GM10266 (cell line): Measurements from ENCODE around the gene NBAS.

Experiments used
- DNase-seq: peaks from one replicate; pipeline ENCODE4 v3.0.0; 2012; ENCODE audit errors: extremely low spot score
- TF ChIP-seq, protein P1 (sequence below): IDR thresholded peaks from 2 replicates; pipeline ENCODE4 v1.5.1; 2012; ENCODE audit warnings: mild to moderate bottlenecking, low read depth; ENCODE audit not compliant: control insufficient read depth, insufficient read depth; ENCODE audit errors: missing control alignments

Gene NBAS

DNA sequence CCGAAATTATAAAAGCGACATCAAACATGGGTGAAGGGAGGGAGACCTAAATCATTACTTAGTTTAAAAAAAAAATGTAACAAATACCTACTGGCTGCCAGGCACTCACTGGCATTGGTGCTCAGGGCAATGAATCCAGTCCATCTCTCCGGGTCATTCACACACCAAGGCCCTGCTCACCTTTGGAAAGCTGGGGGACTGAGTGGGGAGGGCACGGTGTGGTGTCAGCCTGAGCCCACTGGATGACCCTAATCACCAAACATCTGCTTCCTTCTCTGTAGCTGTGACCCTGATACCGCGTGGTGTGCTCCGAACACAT lies 30.2 kb upstream of the NBAS start:
- no peak for DNase-seq
- TF ChIP-seq, protein P1, sequence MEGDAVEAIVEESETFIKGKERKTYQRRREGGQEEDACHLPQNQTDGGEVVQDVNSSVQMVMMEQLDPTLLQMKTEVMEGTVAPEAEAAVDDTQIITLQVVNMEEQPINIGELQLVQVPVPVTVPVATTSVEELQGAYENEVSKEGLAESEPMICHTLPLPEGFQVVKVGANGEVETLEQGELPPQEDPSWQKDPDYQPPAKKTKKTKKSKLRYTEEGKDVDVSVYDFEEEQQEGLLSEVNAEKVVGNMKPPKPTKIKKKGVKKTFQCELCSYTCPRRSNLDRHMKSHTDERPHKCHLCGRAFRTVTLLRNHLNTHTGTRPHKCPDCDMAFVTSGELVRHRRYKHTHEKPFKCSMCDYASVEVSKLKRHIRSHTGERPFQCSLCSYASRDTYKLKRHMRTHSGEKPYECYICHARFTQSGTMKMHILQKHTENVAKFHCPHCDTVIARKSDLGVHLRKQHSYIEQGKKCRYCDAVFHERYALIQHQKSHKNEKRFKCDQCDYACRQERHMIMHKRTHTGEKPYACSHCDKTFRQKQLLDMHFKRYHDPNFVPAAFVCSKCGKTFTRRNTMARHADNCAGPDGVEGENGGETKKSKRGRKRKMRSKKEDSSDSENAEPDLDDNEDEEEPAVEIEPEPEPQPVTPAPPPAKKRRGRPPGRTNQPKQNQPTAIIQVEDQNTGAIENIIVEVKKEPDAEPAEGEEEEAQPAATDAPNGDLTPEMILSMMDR, result no peak

DNA sequence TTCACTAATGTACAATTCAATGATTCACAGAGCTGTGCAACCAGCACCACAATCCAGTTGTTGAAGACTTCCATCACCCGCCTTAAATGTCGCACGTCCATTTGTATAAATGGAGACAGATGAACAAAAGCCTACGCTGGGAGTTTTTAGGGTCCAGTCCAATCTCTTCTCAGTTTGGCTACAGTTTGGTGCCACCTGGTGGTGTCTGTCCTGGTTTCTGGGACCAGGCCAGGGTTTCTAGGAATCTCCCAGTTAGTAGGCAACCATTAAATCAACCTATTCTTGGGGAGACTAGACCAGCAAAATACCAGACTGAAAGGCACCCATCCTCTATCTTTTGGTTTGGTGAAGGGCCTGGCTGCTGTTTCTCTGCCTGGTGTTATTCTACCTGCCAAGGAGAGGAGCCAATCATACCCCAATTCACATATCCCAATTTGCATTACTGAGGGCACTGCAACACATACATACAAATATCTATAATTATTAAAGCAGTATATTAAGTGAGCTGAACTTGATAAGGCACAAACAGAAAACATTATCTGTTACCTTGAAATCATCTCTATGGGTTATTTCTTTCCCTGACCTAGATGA lies 27.3 kb upstream of the NBAS start:
- TF ChIP-seq, protein P1, result peak; percentile 36
- no peak for DNase-seq

DNA sequence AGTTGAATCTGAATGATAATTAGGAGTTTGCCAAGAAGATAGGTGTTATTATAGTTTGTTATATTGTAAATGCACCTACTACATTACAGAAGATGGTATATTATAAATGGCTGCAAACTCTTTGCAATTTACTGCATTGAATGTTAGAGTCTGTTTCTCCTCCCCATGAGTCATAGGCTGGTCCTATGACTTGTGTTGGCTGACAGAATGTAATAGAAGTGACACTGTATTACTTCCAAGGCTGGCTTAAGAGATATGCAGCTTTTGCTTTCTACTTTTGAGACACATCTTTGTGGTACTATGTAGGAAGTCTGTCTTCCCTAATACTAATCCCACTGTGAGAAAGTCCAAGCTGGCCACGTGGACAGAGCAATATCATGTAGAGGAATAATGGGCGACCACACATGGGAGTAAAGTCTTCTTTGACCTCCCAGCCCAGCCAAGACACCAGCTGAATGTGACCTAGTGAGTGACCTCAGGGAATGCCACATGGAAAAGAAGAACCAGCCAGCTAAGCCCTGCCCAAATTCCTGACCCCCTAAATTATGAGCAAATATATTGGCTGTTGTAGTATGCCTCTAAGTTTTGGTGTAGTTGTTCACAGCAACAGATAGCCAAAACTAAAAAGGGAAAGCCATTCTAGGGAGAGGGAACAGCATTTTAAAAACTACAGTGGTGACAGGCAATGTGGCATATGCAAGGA lies 23.8 kb upstream of the NBAS start:
- TF ChIP-seq, protein P1, result no peak
- no peak for DNase-seq

DNA sequence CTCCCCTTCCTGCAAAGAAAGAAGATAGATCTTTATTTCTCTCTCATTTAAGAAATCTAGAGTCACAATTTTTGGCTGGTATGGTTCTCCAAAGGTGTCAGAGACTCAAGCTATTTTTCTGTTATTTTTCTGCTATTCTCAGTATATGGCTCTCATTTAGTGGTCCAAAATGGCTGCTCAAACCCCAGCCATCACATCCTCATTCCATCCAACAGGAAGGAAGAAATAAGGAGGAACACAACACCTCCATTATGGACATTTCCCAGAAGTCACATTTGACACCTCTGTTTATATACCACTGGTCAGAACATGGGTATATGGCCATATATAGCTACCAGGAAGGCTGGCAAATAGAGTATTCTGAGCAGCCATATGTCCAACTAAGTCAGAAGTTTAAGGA lies 23.2 kb upstream of the NBAS start:
- TF ChIP-seq, protein P1, result no peak
- no peak for DNase-seq

DNA sequence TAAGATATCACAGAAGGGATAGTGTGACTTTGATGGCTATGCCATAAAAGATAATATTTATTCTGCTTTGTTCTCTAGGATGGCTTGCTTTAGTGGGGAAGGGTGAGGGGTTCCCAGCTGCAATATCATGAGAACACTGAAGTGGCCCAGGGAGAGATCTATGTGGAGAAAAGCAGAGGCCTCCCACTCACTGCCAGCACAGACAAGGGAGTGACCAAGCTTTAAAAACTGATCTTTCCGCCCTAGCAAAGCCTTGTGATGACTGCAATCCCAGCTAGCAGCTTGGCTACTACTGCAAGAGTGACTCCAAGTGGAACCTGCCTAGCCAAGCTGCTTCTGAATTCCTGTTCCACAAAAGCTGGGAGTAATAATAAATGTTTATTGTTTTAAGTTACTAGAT lies 22.7 kb upstream of the NBAS start:
- TF ChIP-seq, protein P1, result no peak
- no peak for DNase-seq

DNA sequence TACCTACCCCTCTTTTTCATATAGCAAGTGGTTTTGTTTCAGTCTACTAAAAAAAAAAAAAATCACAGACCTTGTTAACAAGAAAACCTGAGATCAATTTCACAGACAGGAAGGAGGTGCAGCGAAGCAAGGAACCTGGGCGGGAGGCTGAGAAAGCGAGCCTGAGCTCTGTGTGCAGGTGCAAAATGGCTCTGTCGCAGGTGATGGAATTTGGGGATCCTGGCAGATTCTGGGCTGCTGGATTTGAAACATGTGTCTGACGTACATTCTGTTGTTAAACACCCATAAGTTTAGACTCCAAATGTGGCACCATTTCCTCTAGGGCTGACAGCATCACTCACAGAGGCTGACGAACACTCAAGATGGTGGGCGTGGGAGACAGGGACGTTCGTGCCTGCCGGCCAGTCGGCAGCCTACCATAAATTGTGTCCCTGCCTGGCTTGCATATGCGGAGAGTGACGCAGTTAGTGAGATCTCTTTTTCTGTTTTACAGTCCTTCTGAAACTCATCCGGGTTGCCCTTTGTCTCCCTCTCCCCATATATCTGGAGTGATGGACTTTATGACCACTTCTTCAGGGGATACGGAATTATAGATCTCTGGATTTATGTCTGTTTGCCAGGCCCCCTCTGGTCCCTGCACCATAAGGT lies 21.7 kb upstream of the NBAS start:
- TF ChIP-seq, protein P1, result no peak
- no peak for DNase-seq

DNA sequence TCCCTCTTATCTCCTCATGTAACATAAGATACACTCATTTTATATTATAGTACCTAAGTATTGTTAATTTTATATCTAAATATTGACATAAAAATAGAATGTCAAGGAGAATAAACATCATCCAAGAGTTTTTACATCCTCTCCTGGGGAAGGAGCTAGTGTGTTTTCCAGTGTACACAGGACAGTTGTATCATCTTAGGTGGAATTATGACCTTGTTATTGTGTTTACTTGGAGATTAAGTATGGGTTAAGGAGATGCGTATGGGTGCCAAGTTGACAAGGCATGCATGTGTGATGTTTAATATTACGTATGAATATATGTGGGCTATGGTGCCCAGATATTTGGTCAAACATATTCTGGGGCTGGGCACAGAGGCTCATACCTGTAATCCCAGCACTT lies 19.3 kb upstream of the NBAS start:
- TF ChIP-seq, protein P1, result no peak
- DNase-seq, result no peak
